Aorta (tissue), 5 donors: ENCODE data around the gene AUTS2. TPM values are rescaled to one million over a fixed set of nuclear protein-coding genes. Genes with fewer than 3 reads are reported as not detected.

Source experiments
- ATAC-seq: fragments of 200-7000 bp; cut with Tn5 transposase; one replicate; pipeline ENCODE4 v1.9.1; 2022; ENCODE audit warnings: moderate library complexity; ENCODE audit not compliant: low FRiP score
- DNase-seq, 2 donors: peaks; one replicate each; pipeline ENCODE4 v3.0.0-alpha.2; 2020
- H3K27ac ChIP-seq, 2 donors: one replicate each; pipeline ENCODE4 v1.5.1; 2013; ENCODE audit warnings: low read length in 2 of 2, mild to moderate bottlenecking in 2 of 2, moderate library complexity in 2 of 2, control low read depth in 1 of 2, inconsistent platforms in 1 of 2, low read depth in 1 of 2
- H3K27me3 ChIP-seq, 2 donors: one replicate each; pipeline ENCODE4 v1.6.1; 2013; ENCODE audit warnings: control low read depth in 1 of 2, low read length in 1 of 2, mild to moderate bottlenecking in 1 of 2, moderate library complexity in 1 of 2; ENCODE audit not compliant: insufficient read depth in 2 of 2, control insufficient read depth in 1 of 2
- H3K36me3 ChIP-seq, 2 donors: one replicate each; pipeline ENCODE4 v1.6.1; 2013; ENCODE audit warnings: control low read depth in 1 of 2, low read length in 1 of 2, mild to moderate bottlenecking in 1 of 2; ENCODE audit not compliant: insufficient read depth in 2 of 2, control insufficient read depth in 1 of 2
- H3K4me1 ChIP-seq, 2 donors: one replicate each; pipeline ENCODE4 v1.6.1; 2013; ENCODE audit warnings: low read length in 2 of 2, control low read depth in 1 of 2, mild to moderate bottlenecking in 1 of 2, moderate library complexity in 1 of 2; ENCODE audit not compliant: insufficient read depth in 2 of 2, control insufficient read depth in 1 of 2
- H3K4me3 ChIP-seq, 2 donors: one replicate each; pipeline ENCODE4 v1.5.1; 2013; ENCODE audit warnings: low read length in 2 of 2, control low read depth in 1 of 2, mild to moderate bottlenecking in 1 of 2
- H3K9me3 ChIP-seq: one replicate; pipeline ENCODE4 v1.6.1; 2013; ENCODE audit warnings: mild to moderate bottlenecking, low read length; ENCODE audit not compliant: control insufficient read depth
- WGBS, 2 donors: extraction: QIAGEN DNeasy Blood & Tissue Kit; methylation state at CpG; one replicate each; pipeline ENCODE4 v1.1.7; 2013; 5-methylcytosine and 5-hydroxymethylcytosine counted together
- intact Hi-C, 2 donors: fragments of 100-400 bp; cut with DNase I; formaldehyde crosslinking; loops; one replicate each; pipeline versions ENCODE4 v1.14.2 to v1.15.0; 2022
- polyA plus RNA-seq, 2 donors: library from polyadenylated mRNA; stranded (reverse); fragments of 200-250 nt; gene quantifications; one replicate each; pipeline ENCODE4 v1.2.3, GENCODE V29; 2013
- total RNA-seq, 2 donors: library from RNA; stranded (reverse); fragmentation: NEBNext Ultra II Directional; extraction: Animal tissue kit (Norgen Biotek cat#: 25700); gene quantifications; one replicate each; pipeline ENCODE4 v1.2.1, GENCODE V29; 2021
- donor health status: healthy with polysubstance abuse.
- donor health status: Bipolar disorder and iron deficiency.
- donor health status: DM: no; HTN: no; CAD: no.
- donor health status: DM: no; HTN: no; CAD: no.
- donor health status: DM: yes; HTN: yes; CAD: no.

AUTS2 gene
- total and polyA plus RNA-seq, 4 donors = 3.9 to 102 (median 57.0) TPM

DNA sequence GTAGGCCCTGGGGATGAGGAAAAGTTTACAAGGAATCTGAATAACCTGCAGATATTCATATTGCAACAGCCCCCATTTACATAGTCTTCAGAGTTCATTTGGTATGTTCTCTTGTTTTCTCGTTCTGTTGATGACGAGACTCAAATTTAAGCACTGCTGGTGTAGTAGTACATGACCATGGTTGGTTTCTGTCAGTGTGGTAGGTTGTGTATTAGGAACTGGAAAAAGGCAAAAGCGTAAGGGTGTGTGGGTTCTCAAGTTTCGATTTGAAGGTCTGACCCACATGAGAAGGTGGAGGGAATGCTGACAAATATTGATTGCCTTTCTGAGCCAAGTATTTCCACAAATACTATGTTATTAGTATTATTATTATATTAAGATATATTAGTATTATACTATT lies 151.7 kb downstream of the AUTS2 start:
- WGBS, 2 donors = 97 to 98% methylated on average over 4 of the region's 4 CpGs
- no peaks in the 10 kb centered on the region for H3K4me1 ChIP-seq
- H3K4me3 ChIP-seq = no peak overlapping the region
- no peaks in the 10 kb centered on the region for H3K36me3 ChIP-seq
- H3K27me3 ChIP-seq = no peaks in the 10 kb centered on the region
- ATAC-seq = no peak
- DNase-seq = no peak
- intact Hi-C loops = no loop called here
- no peak overlapping the region for H3K27ac ChIP-seq
- peaks cover 4% of the 10 kb centered on the region for H3K9me3 ChIP-seq

DNA sequence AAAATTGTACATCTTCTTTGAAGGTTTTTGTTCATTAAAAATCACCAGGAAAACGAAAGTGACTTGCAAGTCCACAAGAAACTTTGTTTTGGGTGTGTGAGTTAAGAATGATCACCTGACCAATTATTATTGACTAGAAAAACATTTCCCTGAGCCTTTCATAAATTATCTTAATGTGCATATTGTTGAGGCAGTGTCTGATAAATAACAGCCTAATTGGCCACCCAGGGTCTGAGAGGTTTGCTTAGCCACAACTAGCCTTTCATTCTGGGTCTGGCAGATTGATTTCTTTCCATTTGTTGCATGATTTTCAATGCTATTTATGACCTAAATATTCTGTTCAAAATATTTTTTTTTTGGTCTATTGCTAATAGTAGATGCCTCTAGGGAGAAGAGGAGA lies 152.8 kb downstream of the AUTS2 start:
- no peaks in the 10 kb centered on the region for H3K36me3 ChIP-seq
- no peaks in the 10 kb centered on the region for H3K4me1 ChIP-seq
- ATAC-seq (no peak), DNase-seq (no peak)
- 86 to 88% methylated on average over 1 of the region's 1 CpG for WGBS, 2 donors
- intact Hi-C loops = no loop called here
- H3K9me3 ChIP-seq = peaks cover 4% of the 10 kb centered on the region
- no peak overlapping the region for H3K27ac ChIP-seq
- no peaks in the 10 kb centered on the region for H3K27me3 ChIP-seq
- H3K4me3 ChIP-seq = no peak overlapping the region

DNA sequence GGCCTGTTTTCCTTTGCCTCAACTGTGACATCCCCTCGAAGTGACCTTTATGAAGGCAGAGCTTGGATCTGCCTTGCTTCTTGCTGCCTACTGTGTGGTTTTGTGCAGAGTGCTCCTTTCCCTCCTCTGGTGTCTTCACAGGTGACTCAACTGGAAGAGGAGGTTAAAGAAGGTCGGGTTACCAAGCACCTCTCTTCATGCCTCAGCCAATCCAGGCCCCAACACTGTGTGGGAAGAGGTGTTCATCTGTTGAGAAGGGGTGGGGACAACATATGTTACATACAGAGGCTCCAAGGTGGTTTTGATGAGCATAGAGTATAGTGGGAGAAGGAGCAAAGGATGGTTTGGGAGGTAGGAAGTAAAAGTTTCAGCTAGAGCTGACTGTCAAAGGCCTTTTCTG lies 155.7 kb downstream of the AUTS2 start:
- Histone ChIP-seq H3K9me3 (no peaks in the 10 kb centered on the region), H3K4me3 (no peak overlapping the region), H3K4me1 (no peaks in the 10 kb centered on the region), H3K27me3 (no peaks in the 10 kb centered on the region), H3K27ac (no peak overlapping the region), H3K36me3 (no peaks in the 10 kb centered on the region)
- no peak for ATAC-seq
- WGBS, 2 donors = 41 to 90% methylated on average over 2 of the region's 2 CpGs
- intact Hi-C loops = no loop called here
- no peak for DNase-seq

DNA sequence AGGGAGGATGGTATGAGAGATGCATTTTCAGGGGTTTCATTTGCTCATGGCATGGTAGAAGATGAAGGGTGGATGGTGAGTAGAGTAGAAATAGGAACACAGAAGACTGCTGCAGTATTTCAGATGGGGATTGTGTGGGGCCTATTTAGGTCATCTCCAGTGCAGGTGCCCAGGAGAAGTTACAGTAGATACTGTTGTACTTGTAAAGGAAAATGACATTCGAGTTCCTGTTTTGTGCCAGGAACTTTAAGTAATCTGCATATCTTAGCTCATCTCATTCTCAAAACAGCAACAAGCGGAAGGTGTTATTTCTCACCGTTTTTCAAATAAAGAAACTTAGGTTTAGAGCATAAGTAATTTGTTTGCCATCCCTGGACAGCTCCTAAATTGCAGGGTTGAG lies 156.2 kb downstream of the AUTS2 start:
- intact Hi-C loops = no loop called here
- DNase-seq (no peak), ATAC-seq (no peak)
- Histone ChIP-seq H3K4me1 (no peaks in the 10 kb centered on the region), H3K27ac (no peak overlapping the region), H3K27me3 (no peaks in the 10 kb centered on the region), H3K9me3 (no peaks in the 10 kb centered on the region), H3K36me3 (no peaks in the 10 kb centered on the region), H3K4me3 (no peak overlapping the region)
- WGBS, 2 donors = 90 to 93% methylated on average over 3 of the region's 3 CpGs

DNA sequence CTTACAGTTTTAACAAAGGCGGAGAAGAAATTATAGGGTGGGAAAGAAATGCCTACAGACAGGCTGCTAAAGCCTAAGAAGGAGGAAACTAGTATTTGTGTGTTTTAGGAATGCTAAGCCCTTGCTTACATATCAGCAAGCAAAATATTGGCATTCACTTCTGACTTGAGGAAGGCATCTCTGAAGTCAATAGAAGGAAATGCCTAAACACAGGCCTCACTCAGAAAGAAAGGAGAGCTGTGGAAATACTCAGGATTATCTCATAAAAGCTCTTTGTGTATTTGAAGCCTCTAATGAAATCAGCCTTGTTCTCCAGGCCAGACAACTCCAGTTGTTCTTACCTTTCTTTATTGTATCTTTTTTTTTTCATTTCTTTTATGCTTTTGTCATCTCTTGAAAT lies 158.0 kb downstream of the AUTS2 start:
- 95 to 98% methylated on average over 1 of the region's 1 CpG for WGBS, 2 donors
- Histone ChIP-seq H3K4me3 (no peak overlapping the region), H3K27me3 (no peaks in the 10 kb centered on the region), H3K4me1 (no peaks in the 10 kb centered on the region), H3K9me3 (no peaks in the 10 kb centered on the region), H3K27ac (no peak overlapping the region), H3K36me3 (no peaks in the 10 kb centered on the region)
- intact Hi-C loops = no loop called here
- DNase-seq = no peak
- ATAC-seq = no peak

DNA sequence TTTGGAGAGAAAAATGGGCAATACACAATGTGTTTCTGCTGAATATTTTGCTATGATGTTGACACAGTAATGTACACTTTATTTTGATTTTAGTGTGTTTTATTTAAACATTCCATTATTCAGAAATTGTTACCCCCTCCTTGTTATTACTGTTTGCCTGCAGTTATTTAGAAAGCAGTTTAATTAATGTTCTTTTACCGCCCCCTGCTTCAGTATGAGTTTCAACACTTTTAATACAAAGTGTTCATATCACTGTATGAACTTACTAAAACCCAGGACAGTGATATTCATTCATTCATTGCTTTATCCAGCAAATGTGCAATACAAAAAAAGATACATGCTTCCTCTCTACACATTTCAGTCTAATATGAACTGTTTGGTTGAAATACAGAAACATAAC lies 159.3 kb downstream of the AUTS2 start:
- Histone ChIP-seq H3K4me3 (no peak overlapping the region), H3K27me3 (no peaks in the 10 kb centered on the region), H3K36me3 (no peaks in the 10 kb centered on the region), H3K4me1 (no peaks in the 10 kb centered on the region), H3K9me3 (no peaks in the 10 kb centered on the region), H3K27ac (no peak overlapping the region)
- intact Hi-C loops = no loop called here
- ATAC-seq = no peak
- WGBS, 2 donors = 95 to 97% methylated on average over 1 of the region's 1 CpG
- no peak for DNase-seq

DNA sequence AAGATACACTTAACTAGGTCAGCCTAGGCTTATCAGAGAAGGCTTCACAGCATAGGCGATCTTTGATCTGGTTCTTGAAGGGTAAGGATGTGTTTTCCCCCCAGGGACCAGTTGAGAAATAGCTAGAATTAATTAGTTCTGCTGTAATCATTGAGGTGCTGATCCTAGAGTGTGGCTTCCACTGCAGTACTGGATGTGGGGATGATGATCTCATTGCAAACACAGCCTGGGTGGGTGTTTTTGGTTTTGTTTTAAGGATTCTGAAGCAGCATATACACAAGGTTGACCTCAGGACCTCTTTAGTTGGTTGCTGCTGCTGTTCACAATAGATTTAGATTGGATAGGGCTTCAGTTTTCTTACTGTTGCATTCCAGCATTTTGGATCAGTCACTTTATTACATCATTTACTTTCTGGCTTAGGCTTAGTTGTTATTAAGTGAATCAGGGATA lies 159.7 kb downstream of the AUTS2 start:
- Histone ChIP-seq H3K9me3 (no peaks in the 10 kb centered on the region), H3K27me3 (no peaks in the 10 kb centered on the region), H3K4me3 (no peak overlapping the region), H3K27ac (no peak overlapping the region), H3K4me1 (no peaks in the 10 kb centered on the region), H3K36me3 (no peaks in the 10 kb centered on the region)
- intact Hi-C loops = no loop called here
- DNase-seq = no peak
- 78 to 79% methylated on average over 1 of the region's 1 CpG for WGBS, 2 donors
- no peak for ATAC-seq

DNA sequence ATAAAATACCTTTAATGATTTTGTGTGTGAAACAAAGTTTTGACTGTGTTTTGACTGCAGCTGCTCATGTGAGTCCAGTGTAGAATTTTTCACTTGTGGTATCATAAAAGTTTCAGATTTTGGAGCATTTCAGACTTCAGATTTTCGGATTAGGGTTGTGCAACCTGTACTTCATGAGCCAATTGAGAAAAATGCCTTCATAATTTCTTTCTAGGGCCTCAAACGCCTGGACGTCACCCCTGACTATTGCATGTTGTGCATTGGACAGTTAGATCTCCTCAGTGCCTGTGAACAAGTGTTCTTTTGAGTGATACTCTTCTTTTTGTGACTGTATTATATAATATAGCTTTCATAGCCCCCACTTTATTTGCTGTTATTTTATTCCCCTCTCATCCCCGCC lies 161.1 kb downstream of the AUTS2 start:
- no peaks in the 10 kb centered on the region for H3K36me3 ChIP-seq
- WGBS, 2 donors = 71 to 82% methylated on average over 4 of the region's 4 CpGs
- no peaks in the 10 kb centered on the region for H3K27me3 ChIP-seq
- H3K4me3 ChIP-seq = no peak overlapping the region
- no peak for ATAC-seq
- intact Hi-C loops = no loop called here
- H3K9me3 ChIP-seq = no peaks in the 10 kb centered on the region
- no peaks in the 10 kb centered on the region for H3K4me1 ChIP-seq
- DNase-seq = no peak
- H3K27ac ChIP-seq = no peak overlapping the region

DNA sequence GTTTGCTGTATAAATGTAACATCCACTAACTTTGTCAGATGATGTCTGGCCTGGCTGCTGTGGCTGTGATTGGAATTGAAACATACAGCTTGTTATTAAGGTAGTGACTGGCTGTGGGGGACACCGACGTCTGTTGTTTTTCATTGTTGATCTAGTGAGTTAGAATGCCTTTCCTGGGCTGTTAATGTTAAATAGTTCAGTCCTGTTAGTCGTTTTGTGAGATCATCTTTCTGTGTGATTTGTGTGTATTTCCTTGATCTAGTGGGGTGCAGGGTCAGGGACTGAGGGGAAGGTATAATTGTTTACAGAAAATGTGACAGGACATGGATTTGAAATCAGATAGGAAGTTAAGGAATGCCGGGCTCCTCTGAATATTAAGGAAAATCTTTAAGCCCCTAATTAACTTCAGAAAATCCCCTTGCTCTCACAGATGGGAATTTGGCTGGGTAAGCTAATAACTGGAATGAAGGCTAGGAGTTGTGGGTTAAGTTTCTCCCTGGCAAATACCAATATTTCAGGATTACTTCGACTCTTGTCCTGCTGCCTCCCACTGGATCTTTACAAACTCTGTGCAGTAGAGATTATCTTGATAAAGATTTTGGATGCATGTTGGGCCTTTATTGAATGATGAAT lies 163.1 kb downstream of the AUTS2 start:
- 73 to 76% methylated on average over 5 of the region's 5 CpGs for whole genome bisulfite sequencing, 2 donors

More for the DNA sequence above, 163.1 kb downstream of the AUTS2 start:
- ATAC-seq = no peak
- Histone ChIP-seq H3K27ac (no peak overlapping the region), H3K27me3 (no peaks in the 10 kb centered on the region), H3K4me3 (no peak overlapping the region), H3K4me1 (no peaks in the 10 kb centered on the region), H3K9me3 (no peaks in the 10 kb centered on the region), H3K36me3 (no peaks in the 10 kb centered on the region)
- intact Hi-C loops = no loop called here
- no peak for DNase-seq
